Sigmoid colon (tissue), 4 donors: ENCODE data around the gene NELFB.

Source experiments
- POLR2A ChIP-seq, 2 donors: fragments of 450-650 bp; IDR thresholded peaks; one replicate each; pipeline ENCODE4 v1.6.1; 2016; ENCODE audit warnings: antibody characterized with exemption in 2 of 2, mild to moderate bottlenecking in 2 of 2, moderate library complexity in 2 of 2
- POLR2AphosphoS5 ChIP-seq, 4 donors: sonication (generic); formaldehyde crosslinking; IDR thresholded peaks; one replicate each; pipeline ENCODE4 v1.6.1; 2017; ENCODE audit warnings: antibody characterized with exemption in 4 of 4
- TF ChIP-seq, protein P1 (sequence below), 4 experiments: fragments of 450-650 bp in 3 of 4; fragments of 200-600 bp in 1 of 4; IDR thresholded peaks; one replicate each; pipeline ENCODE4 v1.5.1; 2016 to 2019; ENCODE audit warnings: antibody characterized with exemption in 4 of 4, mild to moderate bottlenecking in 3 of 4, moderate library complexity in 2 of 4

DNA sequence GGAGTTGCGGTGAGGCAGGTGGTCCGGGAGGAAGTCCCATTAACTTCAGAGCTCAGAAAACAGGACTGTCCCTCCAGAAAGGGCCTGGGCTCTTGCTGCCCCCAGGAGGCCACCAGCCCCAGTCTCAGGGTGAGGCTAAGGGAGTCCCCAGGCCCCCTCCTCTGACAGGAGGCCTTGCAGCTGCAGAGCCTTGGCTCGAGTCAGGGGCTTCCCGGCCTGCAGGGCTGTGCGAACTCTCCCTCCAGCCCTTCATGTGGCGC, 7.3 kb upstream of the NELFB start:
- TF ChIP-seq, protein P1, sequence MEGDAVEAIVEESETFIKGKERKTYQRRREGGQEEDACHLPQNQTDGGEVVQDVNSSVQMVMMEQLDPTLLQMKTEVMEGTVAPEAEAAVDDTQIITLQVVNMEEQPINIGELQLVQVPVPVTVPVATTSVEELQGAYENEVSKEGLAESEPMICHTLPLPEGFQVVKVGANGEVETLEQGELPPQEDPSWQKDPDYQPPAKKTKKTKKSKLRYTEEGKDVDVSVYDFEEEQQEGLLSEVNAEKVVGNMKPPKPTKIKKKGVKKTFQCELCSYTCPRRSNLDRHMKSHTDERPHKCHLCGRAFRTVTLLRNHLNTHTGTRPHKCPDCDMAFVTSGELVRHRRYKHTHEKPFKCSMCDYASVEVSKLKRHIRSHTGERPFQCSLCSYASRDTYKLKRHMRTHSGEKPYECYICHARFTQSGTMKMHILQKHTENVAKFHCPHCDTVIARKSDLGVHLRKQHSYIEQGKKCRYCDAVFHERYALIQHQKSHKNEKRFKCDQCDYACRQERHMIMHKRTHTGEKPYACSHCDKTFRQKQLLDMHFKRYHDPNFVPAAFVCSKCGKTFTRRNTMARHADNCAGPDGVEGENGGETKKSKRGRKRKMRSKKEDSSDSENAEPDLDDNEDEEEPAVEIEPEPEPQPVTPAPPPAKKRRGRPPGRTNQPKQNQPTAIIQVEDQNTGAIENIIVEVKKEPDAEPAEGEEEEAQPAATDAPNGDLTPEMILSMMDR (IDR thresholded peaks at IDR 0.05) = no peak
- TF ChIP-seq POLR2A (IDR thresholded peaks at IDR 0.05) (no peak), POLR2AphosphoS5 (IDR thresholded peaks at IDR 0.05) (no peak)
